Umbilical cord (tissue), 2 donors: ENCODE data around the gene TLR6. TPM values are rescaled to one million over a fixed set of nuclear protein-coding genes. Genes with fewer than 3 reads are reported as not detected.
A peak's percentile ranks its signal among the peaks of the same experiment; 100 is the strongest.

Source experiments
- DNase-seq: peaks from one replicate; pipeline ENCODE4 v3.0.0-alpha.2; 2015; ENCODE audit warnings: low spot score
- total RNA-seq: library from RNA; depleted of rRNA; stranded (reverse); fragments of >200 nt; gene quantifications from one replicate; pipeline ENCODE4 v1.2.3, GENCODE V29; 2014; ENCODE audit warnings: low replicate concordance; ENCODE audit not compliant: insufficient read depth

Gene TLR6
- total RNA-seq, 1 donor from 2014 or later: 13.5 TPM

DNA sequence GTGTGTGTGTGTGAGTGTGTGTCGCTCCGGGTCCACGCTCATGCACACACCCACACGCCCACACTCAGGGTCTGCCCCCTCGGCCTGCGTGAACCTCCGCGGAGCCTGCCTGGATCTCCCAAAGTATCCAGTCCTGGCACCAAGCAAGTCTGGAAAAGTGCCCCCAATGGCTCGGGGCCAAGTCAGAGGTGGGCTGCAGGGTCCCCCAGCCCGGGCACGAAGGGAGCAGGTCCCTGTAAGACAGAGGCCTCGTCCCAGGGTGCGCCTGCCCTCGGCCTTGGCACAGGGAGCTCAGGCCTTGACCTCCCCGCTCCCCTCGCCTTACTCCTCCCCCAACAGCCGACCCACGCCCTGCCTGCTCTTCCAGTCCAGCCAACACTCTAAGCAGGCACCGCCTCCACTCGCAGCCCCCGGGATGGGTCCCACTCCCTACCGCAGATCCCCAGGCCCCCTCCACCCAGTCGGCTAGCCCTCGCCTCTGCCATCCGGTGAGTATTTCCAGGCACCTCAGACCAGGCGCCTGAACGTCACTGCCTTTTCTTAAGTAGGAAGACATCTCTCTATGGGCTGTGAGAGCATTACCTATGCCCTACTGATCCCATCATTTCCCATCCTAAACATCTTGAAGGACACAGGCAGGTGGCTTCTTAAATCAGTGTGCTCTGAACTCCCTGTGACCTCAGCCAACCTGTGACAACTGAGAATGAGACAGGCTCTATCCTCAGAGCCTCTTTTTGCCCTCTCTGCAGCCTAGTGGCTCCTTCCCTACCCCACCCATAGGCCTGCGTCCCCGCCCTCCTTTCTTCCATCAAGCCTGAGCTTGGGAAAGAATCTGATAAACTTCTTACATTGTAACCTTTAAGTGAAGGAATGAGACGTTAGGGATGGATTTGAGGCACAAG, 11.7 kb upstream of the TLR6 start:
- DNase-seq: peak; percentile 76

GRCh38 chr4:38867478-38868058, 11.0 kb upstream of the TLR6 start, which contains the start of gene FAM114A1:
FAM114A1 (plus strand) TSS chr4:38867806; CDS start chr4:38878079, 10,273 bp downstream.
- peak; percentile 92 for DNase-seq

DNA sequence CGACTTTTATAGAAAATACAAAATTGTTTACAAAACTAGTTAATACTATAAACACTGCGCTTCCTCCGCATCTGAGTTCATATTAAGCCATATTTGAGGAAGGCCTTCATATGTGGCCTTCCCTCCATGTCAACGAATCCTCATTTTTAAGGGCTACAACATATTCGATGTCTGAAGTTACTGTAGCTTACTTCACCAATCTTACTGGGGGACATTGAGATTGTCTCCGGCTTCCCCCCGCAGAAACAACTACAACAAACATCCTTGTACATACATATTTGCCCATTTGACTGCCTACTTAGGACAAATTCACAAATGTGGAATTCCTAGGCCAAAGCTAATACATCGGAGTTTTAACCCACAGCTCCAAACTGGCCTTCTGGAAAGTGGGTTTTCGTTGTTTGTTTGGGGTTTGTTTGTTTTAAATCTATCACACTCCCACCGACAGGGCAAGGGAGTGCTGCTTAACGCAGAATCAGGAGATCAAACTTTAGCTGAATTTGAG, 10.4 kb upstream of the TLR6 start:
- no peak for DNase-seq

DNA sequence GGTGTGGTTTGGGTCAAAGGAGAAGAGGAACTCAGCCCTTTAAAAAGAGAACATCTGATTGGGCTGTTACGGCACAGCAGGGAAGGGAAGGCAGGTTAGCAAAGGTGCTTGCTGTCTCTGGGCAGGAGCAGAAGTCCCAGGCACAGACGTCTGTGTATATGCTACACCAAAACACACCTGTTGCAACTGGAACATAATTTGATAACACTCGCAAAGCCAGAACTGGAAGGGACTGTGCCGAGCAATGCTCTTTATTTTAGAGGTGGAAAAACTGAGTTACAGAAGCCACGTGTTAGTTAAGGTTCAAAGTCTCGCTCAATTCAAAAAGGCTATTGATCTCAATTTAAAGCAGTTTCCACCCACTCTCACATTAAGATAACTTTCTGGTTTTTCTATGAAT, 8.8 kb upstream of the TLR6 start:
- no peak for DNase-seq

DNA sequence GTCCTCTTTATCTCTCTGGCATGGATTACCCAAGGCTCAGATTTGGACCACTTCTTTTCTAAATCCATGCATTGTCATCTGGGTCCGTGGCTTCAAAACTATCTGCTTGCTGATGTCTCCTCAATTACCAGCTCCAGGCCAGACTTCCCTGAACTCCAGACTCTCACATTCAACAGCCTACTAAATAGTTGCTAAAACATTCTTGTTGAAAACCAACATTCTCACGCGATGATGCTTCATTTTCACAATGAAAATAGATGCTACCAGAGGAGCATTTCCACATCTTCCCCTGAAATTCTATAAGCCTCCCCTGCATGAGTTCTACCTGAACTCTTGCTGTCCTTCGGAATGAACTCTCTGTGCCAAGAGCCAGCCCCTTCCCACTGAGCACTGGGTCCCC, 5.2 kb upstream of the TLR6 start:
- no peak for DNase-seq

- DNase-seq: no peak
Observed at GRCh38 chr4:38860788-38861424, 4.3 kb upstream of the TLR6 start.

DNA sequence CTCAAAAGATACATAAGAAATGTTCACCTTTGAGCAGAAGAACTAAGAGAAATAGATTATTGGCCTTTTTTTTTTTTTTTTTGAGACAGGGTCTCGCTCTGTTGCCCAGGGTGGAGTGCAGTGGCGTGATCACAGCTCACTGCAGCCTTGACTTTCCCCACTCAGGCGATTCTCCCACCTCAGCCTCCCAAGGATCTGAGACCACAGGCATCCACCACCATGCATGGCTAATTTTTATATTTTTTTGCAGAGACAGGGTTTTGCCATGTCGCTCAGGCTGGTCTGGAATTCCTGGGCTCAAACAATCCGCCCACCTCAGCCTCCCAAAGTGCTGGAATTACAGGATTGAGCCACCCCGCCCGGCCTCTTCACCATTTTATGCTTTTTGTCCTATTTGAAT, 2.9 kb upstream of the TLR6 start:
- DNase-seq: no peak

- no peak for DNase-seq
Observed at GRCh38 chr4:38858097-38858420, 1.4 kb upstream of the TLR6 start.

- peak; percentile 68 for DNase-seq
Observed at GRCh38 chr4:38857354-38858096, 908 bp upstream of the TLR6 start.

DNA sequence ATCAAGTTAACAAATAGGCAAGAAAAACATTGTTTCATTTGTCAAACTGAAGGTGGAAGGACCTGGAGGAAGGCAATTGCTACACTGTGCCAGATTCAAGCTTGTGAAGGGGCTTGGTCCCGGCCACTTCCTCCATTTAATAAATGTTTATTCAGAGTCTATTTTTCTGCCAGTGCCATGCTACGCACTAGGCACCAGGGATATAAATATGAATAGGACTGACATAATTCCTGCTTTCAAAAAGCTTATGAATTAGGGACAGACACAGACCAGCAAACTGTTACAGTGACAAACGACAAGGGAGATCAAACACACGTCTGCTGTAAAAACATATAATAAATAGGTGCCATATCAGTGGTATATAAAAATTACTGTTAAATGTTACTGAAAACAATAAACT, 571 bp downstream of the TLR6 start:
- DNase-seq: peak; percentile 14

DNA sequence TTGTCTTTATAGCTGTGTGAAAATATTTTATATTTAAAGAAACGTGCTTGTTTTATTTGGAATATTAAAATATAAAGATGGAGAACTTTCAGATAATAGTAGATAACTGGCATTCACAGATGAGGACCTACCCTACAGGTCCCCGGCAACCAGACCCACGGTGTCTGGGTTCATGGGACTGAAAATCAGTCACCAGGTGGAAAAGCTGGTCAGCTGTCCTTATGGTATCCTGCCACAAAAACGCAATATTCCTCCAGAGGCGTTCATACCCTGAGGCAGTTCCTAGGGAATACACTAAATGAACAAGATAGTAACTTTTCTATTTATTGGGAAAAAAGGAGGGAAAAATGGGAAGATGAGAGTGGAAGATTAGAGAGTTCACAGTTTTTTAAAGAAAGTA, 1.2 kb downstream of the TLR6 start:
- DNase-seq: no peak

- DNase-seq: no peak
Observed at GRCh38 chr4:38846015-38846414, 10.6 kb downstream of the TLR6 start.

DNA sequence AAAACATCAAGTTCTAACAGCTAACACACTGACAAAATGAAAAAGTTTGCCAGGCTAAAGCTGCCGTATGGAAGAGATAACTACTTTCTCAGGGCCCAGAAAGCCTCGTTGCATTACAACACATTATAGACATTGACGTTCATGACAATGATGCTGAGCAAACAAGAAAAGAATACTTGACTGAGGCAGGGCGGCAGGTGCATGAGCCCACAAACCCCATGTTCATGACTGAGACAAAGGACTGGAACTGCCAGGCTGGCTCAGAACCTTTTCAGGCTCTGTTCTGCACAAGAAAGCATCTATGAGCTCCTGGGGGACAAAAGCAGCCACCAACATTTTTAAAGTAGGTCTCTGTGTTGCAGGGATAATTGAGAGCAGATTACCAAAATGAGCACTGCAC, 13.6 kb downstream of the TLR6 start:
- DNase-seq: no peak

DNA sequence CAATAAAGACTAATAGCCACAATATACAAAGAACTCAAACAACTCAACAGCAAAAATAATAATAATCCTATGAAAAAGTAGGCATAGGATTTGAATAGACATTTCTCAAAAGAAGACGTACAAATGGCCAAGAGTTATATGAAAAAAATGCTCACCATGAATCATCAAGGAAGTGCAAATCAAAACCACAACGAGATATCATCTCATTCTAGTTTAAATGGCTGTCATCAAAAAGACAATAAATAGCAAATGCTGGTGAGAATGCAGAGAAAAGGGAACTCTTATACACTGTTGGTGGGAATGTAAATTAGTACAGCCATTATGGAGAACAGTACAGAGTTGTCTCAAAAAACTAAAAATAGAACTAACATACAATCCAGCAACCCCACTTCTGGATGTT, 18.8 kb downstream of the TLR6 start:
- no peak for DNase-seq

- no peak for DNase-seq
Observed at GRCh38 chr4:38837334-38837733, 19.3 kb downstream of the TLR6 start.

DNA sequence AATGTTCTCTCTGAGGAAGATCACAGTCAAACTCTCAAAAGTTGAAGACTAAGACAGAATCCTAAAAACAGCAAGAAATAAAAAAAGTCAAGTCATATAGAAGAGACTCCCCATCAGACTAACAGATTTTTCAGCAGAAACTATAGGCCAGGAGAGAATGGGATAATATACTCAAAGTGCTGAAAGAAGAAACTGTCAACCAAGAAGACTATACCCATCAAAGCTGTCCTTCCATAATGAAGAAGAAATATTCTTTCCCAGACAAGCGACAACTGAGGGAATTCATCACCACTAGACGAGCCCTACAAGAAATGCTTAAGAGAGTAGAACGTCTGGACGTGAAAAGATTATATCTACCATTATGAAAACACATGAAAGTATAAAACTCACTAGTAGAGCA, 22.0 kb downstream of the TLR6 start:
- no peak for DNase-seq

GRCh38 chr4:38832624-38833528, 23.7 kb downstream of the TLR6 start:
- DNase-seq: no peak

DNA sequence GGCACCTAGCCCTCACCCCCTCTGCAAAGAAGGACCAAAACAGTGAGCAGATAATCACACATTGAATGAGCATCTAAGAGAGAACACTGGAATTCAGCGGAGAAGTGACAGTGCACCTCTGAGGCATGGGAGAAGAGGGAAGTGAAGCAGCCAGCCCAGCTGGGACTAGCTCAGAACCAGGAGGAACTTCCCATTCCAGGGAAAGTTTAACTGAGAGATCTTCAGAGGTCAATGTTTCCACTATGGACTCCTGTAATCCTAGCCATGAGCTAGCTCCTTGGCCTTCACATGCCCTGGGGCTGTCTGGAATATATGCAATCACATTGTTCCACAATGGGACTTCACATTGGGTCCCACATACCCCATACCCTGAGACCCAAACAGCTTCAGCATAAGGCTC, 24.4 kb downstream of the TLR6 start:
- DNase-seq: no peak

DNA sequence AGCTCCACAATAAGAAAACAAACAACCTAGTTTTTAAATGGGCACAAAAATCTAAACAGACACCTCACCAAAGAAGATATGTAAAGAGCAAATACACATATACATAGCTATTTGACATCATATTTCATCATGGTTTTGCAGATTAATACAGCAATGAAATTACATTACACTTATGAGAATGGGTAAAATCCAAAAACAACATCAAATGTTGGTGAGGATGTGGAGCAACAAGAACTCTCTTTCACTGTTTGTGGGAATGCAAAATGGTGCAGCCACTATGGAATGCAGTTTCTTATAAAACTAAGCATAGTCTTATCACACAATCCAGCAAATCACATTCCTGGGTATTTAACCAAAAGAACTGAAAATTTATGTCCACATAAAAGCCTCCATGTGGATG, 25.0 kb downstream of the TLR6 start:
- no peak for DNase-seq

DNA sequence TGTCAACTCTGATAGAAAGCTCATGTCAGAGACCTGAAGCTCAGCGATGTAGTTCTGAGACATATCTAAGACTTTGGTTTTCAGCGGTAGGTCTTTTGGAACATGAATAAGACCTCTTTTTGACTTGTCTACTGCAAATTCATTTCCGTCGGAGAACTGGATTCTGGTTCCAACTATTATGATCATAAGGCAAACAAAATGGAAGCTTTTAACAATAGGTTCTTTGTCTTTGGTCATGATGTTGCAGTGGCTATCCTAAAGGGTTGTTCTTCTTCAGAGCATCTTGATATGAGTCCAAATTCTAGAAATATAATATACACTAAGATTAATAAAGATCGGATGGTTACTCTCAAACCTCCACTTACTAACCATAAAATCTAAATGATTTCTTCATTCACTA, 27.4 kb downstream of the TLR6 start:
- DNase-seq: no peak

DNA sequence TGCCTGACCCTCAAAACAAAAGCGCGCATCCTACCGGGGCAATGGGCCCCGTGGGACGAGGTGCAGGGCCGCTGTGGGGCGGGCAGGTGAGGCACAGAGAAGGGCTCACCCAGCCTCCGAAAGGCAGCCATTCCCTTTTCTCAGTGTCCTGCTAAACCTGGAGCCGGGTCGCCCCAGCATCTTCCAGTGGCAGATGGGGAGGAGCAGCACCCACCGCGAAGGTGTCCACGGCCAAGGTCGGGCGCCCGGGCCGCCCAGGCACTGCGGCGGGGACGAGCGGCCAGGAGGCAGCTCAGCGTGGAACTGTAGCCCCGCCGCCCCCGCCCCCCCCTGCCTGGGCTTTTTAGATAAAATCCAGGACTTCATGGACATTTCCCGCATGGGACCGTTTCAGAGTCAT, 32.9 kb downstream of the TLR6 start:
- no peak for DNase-seq
